Activated CD8-positive, alpha-beta memory T cell treated with anti-CD3 and anti-CD28 coated beads for 24 hours (primary cell): ENCODE results near the gene MLF1.

ENCODE experiments used
- DNase-seq: peaks from one replicate; pipeline ENCODE4 v3.0.0-alpha.2; 2020

MLF1 gene

GRCh38 chr3:158590223-158590622, 19.2 kb downstream of the MLF1 start:
- DNase-seq, result no peak

- no peak for DNase-seq
These were observed 29.8 kb downstream of the MLF1 start for GRCh38 chr3:158600787-158601186.

- no peak for DNase-seq
These were observed 31.2 kb downstream of the MLF1 start for GRCh38 chr3:158602227-158602626.

- no peak for DNase-seq
These were observed 47.2 kb downstream of the MLF1 start for GRCh38 chr3:158617982-158618875.

GRCh38 chr3:158625881-158626280, 54.9 kb downstream of the MLF1 start:
- DNase-seq, result no peak

- no peak for DNase-seq
These were observed 61.0 kb downstream of the MLF1 start for GRCh38 chr3:158631981-158632380.

DNA sequence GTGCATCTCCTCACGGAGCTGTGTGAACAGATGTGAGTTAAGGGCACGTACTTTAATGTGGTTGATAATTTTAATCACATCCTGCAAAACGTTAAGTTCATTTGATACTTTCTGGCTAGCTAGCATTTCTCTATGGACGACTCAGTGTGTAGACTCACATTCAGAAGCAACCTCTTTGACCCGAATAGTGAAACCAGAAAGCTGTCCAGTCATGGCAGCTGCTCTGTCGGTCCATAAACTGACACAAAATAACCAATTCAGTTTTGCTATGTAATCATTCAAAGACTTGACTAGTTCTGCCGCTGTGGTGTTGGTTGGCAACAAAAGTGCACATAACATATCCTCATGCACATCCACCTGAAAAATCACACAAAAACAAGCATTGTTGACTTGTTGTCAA, 69.7 kb downstream of the MLF1 start:
- DNase-seq, result no peak

DNA sequence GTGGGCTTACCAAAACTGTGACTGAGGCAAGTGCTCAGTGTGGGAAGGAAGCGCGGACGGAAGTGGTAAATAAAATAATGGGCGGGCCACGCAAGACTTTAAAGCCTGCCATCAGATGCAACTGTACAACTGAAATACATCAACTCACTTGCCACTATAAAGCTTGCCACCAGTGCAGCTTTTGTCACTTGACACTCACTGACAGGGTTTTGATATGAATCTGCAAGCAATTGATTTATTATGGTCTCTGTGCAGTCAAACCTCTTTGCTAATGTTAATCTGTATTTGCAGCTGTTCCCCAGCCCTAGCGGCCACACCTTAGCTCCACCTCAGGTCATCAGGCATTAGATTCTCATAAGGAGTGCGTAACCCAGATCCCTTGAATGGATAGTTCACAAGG, 71.0 kb downstream of the MLF1 start:
- no peak for DNase-seq

- no peak for DNase-seq
These were observed 71.6 kb downstream of the MLF1 start for GRCh38 chr3:158642474-158643210.

DNA sequence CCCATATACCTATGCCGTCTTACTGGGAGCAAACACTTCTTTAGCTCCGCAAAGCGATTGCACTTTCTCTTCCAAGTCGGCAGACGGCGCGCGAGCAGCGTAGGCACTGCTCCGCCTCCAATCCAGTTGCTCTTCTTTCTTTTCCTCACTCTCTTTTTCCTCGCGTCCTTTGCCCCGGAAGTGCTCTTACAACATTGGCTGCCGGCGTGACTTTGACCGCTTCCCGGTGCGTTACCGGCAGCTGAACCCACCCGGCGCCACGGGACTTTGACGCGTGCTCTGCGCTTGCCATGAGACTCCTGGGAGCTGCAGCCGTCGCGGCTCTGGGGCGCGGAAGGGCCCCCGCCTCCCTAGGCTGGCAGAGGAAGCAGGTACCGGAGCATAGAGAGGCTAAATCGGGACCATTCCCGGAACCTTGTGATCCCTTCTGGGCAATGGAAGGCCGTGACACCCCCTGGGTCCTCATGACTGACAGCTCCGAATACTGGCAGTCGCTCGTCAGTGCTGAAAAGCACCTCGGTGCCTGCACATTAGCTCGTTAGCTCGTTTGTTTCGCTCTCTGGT, 73.4 kb downstream of the MLF1 start, which contains the start of gene GFM1:
GFM1 (plus strand) TSS at position 183 of the 564 bp plus-strand sequence; CDS start at position 291, 108 bp downstream.
- peak; percentile 92 for DNase-seq

DNA sequence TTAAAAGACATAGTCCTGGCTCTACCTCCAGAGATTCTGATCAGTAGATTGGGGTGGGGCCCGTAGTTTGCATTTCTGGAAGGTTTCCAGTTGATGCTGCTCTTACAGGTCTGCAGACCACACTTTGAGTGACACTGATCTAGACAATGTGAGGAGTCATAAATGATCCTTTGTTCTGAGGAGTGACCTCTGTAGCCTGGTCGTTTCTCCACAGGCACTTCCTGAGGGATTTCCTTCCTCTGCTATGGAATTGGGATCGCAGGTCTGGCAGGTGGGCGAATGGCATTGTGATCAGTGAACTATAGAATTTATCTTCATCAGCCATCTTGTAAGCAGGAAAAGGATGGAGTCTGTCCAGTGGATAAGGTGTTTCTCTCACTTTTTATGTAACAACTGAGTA, 78.8 kb downstream of the MLF1 start:
- no peak for DNase-seq

DNA sequence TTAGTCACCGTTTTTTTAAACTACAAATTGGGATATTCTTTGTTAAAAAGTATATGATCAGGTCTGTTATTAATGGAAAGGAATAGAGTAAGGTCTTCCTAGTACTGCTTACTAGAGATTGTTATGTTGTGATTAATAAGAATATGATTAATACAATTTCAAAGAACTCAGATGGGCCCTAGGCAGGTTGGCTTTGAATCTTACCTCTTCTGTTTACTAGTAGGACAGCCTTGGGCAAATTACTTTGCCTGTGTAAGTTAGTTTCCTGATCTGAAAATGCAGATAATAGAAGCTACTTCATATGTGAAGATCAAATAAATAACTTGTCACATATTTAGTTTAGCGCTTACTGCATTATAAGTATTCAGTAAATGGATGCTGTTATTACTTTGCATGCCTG, 80.2 kb downstream of the MLF1 start:
- no peak for DNase-seq

DNA sequence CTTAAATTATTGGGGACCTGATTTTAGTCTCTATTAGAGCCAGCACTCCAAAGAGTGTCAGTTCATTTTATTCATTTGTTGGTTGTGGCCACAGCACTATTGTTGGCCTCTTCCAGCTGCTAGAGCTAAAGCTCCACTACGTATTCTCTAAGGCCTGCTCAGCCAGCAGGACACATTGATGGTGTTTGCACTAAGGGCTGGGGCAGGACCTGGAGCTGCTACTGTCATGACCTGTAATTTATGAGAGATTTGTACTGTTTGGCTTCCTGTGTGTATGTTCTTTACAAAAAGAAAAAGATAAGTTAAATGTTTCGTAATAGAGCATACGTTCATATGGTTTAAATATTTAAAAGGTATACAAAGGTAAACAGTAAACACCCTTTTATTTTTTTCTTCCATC, 81.5 kb downstream of the MLF1 start:
- no peak for DNase-seq
